GM21526 (cell line): Measurements from ENCODE around the gene SLC6A9.

ENCODE experiments used
- ATAC-seq: cut with Tn5 transposase; IDR thresholded peaks from one replicate; pipeline ENCODE4 v1.9.1; 2021; ENCODE audit warnings: moderate library complexity; ENCODE audit not compliant: unreplicated experiment, low FRiP score

Gene SLC6A9

GRCh38 chr1:44008259-44008658 lies 23.0 kb downstream of the SLC6A9 start:
- no peak for ATAC-seq

- ATAC-seq, result no peak
These were observed 28.6 kb downstream of the SLC6A9 start for GRCh38 chr1:44002606-44003157.

DNA sequence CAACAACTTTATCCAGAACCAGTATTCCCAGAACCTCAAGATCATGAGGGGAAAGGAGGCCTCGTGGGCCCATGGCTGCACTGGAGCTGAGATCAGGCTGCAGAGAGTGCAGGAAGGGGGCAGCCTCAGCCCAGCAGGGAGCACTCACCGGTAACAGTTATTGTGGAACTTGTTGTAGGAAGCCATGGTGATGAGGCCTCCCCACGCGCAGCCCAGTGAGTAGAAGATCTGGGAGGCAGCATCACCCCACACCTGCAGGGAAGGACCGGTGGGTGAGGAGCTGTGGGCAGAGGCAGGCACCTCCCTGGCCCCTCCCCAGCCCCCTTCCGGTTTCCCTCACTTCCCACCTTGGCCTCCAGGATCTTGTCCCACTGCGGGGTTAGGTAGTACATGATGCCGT lies 29.1 kb downstream of the SLC6A9 start:
- ATAC-seq, result no peak

- ATAC-seq, result no peak
These were observed 31.1 kb downstream of the SLC6A9 start for GRCh38 chr1:44000122-44000665.

- ATAC-seq, result no peak
These were observed 31.8 kb downstream of the SLC6A9 start for GRCh38 chr1:43999455-43999854.

GRCh38 chr1:43998000-43998378 lies 33.3 kb downstream of the SLC6A9 start:
- ATAC-seq, result no peak

DNA sequence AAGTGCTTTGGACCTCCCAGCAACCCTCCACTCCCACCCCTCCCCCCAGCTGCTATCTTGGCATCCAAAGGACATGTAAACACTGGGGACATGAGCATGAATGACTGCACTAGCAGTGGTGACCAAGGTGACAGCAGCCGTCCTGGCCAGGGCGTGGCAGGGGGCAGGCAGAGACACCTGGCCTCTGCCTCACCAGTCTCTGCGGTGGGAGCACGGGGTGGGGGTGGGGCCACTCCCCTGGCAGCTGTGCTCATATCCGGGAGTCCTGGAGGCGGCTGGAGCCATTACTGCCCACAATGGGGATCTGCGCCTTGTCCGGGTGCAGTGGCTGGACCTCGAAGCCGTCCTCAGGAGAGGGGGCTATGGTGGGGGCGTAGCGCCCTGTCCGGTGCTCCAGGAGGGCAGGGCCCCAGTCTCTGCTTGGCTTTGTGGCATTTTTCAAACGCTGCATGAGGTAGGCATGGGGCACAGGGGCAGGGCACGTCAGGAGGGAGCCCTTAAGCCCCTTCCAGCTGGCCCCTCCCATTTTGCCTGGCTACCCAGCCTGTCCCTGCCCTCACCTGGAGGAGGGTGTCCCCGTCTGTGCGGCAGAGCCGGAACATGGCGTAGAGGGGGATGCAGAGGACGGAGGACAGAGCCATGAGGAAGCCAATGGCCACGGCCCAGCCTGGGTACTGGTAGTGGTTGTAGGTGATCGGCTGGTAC lies 33.8 kb downstream of the SLC6A9 start:
- no peak for ATAC-seq

GRCh38 chr1:43996733-43997115 lies 34.5 kb downstream of the SLC6A9 start:
- no peak for ATAC-seq

DNA sequence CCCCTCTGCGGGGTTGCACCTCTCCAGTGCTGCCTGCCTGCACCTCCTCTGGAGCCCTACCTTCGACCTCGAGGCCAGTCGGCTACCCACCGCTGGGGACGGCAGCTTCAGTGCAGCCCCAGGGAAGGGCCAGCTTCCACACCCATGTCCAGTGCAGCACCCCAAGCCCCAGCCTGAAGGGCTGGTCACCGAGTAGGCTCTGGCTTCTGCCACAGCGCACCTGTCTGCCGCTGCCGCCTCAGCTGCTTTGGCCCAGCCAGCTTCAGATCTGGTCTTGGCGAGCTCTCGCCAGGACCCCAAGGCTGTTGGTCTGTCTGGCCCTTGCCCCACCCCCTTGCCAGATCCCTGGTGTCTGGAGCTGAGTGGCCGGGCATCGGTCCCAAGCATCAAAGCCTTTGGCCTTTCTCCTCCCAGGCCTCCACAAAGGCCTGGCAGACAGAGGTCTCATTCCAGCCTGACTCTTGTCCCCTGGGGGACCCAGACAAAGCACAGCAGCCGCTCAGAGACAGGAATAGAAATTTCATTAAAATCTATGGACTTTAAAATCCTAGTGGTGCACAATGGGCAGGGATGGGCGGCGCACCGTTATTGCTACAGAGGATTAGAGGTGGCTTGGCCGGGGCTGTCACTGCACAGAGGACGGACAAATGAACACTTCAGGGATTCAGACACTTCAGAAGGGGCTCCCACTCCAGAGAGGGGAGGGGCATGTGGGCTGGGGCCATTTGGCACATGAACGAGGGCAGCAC lies 35.1 kb downstream of the SLC6A9 start:
- ATAC-seq, result no peak

DNA sequence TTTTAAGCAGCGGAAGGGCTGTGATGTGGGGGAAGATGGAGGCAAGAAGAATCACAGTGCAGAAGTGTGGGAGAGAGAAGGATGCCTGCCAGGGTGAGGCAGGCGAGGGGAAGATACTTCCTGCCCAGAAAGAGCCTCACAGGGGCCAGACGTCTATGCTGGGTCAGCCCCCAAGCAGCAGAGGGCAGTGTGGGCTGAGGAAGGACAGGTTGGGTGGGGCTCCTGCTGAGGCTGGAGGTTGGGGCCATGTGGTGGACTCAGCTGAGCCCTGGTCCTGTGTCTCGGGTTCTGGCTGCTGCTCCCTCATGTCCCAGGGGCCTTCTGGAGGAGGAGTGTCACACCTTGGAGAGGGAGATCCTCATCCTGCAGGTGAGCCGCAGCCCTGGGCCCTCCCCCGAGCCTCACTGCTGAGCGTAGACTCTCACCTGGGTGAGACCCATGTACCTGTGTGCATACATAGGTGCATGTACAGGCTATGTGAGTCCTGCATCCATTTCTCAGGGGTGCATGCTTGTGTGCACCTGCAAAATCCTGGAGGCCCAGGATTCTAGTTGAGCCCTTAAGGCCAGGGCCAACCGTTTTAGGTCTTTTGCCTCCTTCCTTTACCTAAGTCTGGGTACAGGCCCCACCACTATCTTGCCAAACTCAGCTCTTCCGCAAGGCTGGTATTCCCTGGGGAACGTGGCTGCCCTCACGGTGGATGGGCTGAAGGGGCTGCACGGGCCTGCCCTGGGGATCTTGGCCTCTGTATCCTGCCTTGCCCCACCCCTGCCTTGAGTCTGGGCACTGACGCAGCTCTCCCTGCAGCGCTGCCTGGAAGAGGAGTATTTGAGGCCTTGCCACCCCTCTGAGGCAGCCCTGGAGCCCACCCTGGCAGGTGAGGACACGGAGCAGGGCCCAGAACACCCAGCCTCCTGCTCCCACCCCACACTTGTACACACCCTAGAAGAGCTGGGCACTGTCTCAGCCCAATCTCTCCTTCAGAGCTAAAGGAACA lies 36.2 kb downstream of the SLC6A9 start:
- no peak for ATAC-seq

DNA sequence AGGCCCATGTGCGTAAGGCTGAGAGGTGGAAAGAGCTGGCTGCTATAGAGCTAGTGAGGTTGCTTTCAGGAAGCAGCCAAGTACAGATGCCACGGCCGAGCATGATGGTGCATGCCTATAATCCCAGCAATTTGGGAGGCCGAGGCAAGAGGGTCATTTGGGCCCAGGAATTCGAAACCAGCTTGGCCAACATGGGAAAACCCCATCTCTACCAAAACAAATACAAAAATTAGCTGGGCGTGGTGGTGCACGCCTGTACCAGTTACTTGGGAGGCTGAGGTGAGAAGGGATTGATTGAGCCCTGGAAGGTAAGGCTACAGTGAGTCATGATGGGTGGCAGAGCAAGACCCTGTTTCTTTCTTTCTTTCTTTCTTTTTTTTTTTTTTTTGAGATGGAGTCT lies 37.2 kb downstream of the SLC6A9 start:
- ATAC-seq, result no peak

- no peak for ATAC-seq
These were observed 37.9 kb downstream of the SLC6A9 start for GRCh38 chr1:43993206-43993914.

DNA sequence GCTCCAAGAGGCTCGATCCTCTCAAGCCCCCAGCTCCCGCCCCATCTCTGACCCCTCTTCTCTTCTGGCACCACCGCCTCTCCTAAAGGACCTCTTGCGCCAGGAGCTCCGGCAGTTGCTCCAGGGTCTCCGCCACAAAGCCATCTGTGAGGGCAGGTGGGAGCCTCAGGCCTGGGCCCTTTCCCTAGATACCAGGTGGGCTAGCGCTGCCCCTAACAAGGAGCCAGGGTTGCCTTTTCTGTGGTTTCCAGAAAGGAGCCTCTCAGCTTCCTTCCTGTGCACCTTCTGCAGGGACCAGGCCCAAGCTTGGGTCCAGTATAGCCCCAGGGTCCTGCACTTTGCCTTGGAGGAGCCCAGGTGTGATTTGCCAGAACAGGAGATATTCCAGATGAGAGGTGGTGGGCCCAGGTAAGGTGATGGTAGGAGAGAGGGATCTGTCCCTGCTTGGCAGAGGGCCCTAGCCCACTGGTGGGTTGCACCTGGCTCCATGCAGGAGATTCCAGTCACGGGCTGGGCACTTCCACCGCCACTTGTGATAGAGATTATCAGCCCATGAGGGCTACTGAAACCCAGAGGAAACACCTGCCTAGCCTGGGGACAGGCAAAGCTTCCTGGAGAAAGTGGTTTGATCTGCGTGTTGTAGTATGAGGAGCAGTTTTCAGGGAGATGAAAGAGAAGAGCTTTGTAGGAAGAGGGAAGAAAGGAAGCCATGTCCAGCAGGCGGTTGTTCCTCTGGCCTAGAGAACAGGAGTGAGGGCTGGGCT lies 38.8 kb downstream of the SLC6A9 start:
- no peak for ATAC-seq

DNA sequence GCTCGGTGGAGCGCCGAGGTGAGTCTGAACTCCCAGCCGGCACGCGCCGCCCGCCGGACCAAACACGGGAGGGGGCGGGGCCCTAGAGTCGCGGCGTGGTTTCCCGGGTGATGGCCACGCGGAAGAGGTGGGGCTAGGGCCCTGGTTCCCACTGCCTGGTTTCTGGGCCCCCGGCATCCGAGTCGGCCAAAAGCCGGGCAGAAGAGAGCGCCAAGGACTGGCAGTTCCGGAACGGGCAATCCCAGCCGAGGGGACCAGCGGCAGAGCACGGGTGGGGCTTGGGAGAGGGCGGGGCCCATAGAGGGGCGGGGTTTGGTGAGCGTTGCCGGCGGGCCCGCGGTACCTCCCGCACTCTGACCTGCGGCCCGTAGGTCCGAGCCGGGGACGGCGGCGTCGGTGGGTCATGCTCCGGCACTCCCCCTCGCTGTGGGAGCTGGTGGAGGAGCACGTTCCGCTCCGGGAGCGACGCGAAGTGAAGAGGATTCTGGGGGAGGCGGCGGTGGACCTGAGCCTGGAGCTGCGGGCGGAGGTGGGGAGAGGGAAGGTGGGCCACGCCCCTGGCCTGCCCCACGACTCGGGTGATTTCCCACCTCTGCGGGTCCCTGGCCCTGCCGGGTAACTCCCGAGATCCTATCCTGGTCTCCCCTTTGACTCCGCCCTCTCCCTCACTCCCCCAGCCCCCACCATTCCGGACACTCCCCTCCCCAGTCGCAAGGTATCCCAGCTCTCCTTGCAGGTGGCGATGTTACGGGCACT lies 39.6 kb downstream of the SLC6A9 start, which contains the start of gene CCDC24:
CCDC24 (plus strand) TSS at position 124 of the 756 bp plus-strand sequence; CDS start at position 404, 280 bp downstream.
- peak; percentile 60 for ATAC-seq

DNA sequence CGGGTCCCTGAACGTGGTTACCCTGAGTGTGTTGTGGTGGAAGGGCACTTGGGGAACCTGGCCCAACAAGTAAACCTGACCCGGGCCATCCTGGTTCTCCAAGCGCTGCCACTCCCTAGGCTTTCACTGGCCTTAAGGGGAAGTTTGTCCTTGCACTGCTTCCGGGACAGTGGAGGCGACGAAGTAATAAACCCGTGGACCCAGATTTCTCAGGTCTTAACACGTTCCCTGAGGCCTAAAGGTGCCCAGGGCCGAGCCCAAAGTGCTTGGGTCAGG lies 40.1 kb downstream of the SLC6A9 start:
- peak; percentile 6 for ATAC-seq

- no peak for ATAC-seq
These were observed 40.7 kb downstream of the SLC6A9 start for GRCh38 chr1:43990271-43991199.

- no peak for ATAC-seq
These were observed 43.9 kb downstream of the SLC6A9 start for GRCh38 chr1:43987159-43987902.
